ENCODE measurements around the gene ANKMY1. TPM values are rescaled to one million over a fixed set of nuclear protein-coding genes. Genes with fewer than 3 reads are reported as not detected.
A peak's percentile ranks its signal among the peaks of the same experiment; 100 is the strongest.

The ANKMY1 gene
- total RNA-seq, 1 donor from 2014 or later: 7.2 TPM

GRCh38 chr2:240456447-240457222, 101.2 kb downstream of the ANKMY1 start:
- no peak for FAIRE-seq
- H3K9me3 Mint-ChIP-seq (ENCODE audit: unreplicated experiment): no peaks in the 10 kb centered on the region

GRCh38 chr2:240455647-240456446, 101.9 kb downstream of the ANKMY1 start:
- TF ChIP-seq CTCF (IDR thresholded peaks at IDR 0.05; ENCODE audit: insufficient read depth, low read depth, low read length) (no peak), EZH2 (IDR thresholded peaks at IDR 0.05; ENCODE audit: insufficient read depth, low read length) (no peak)
- H3K9me3 Mint-ChIP-seq (ENCODE audit: unreplicated experiment): no peaks in the 10 kb centered on the region
- H3K27ac Mint-ChIP-seq (ENCODE audit: unreplicated experiment): no peak overlapping the region
- peaks cover 87% of the 10 kb centered on the region for H4K20me1 ChIP-seq (ENCODE audit: insufficient read depth, low read length)
- no peak for FAIRE-seq
- H3K4me1 ChIP-seq (ENCODE audit: insufficient read depth, low read length): peaks cover 20% of the 10 kb centered on the region
- H3K4me3 ChIP-seq (ENCODE audit: insufficient read depth, low read depth, low read length): no peak overlapping the region
- no peaks in the 10 kb centered on the region for H3K36me3 Mint-ChIP-seq (ENCODE audit: low read depth, unreplicated experiment)
- H3K9ac ChIP-seq (ENCODE audit: low read length): no peak overlapping the region
- no peaks in the 10 kb centered on the region for H3K36me3 ChIP-seq (ENCODE audit: insufficient read depth, low read length)
- H3K9me3 ChIP-seq (ENCODE audit: insufficient read depth, low read depth, low read length): no peaks in the 10 kb centered on the region
- H3K27me3 ChIP-seq (ENCODE audit: insufficient read depth, low read length): no peaks in the 10 kb centered on the region
- H3K27me3 Mint-ChIP-seq (ENCODE audit: low read depth, unreplicated experiment): no peaks in the 10 kb centered on the region
- H3K79me2 ChIP-seq (ENCODE audit: insufficient read depth, low read length): peaks cover 64% of the 10 kb centered on the region
- DNase-seq (ENCODE audit: low read depth): no peak
- H3K4me2 ChIP-seq (ENCODE audit: low read length): no peak overlapping the region
- no peak overlapping the region for H3K4me3 Mint-ChIP-seq (ENCODE audit: unreplicated experiment)
- peaks cover 13% of the 10 kb centered on the region for H3K4me1 Mint-ChIP-seq (ENCODE audit: low read depth, unreplicated experiment)
- H3K27ac ChIP-seq (ENCODE audit: low read depth, low read length): no peak overlapping the region
- H2AFZ ChIP-seq (ENCODE audit: low read depth, low read length): no peak overlapping the region

More at GRCh38 chr2:240456447-240457222, 101.2 kb downstream of the ANKMY1 start:
- peaks cover 56% of the 10 kb centered on the region for H3K79me2 ChIP-seq (ENCODE audit: insufficient read depth, low read length)
- Mint-ChIP-seq H3K36me3 (ENCODE audit: low read depth, unreplicated experiment) (no peaks in the 10 kb centered on the region), H3K4me1 (ENCODE audit: low read depth, unreplicated experiment) (peaks cover 11% of the 10 kb centered on the region), H3K4me3 (ENCODE audit: unreplicated experiment) (peak overlapping the region; percentile 29), H3K27ac (ENCODE audit: unreplicated experiment) (peak overlapping the region; percentile 26), H3K27me3 (ENCODE audit: low read depth, unreplicated experiment) (no peaks in the 10 kb centered on the region)
- H2AFZ ChIP-seq (ENCODE audit: low read depth, low read length): no peak overlapping the region
- no peak overlapping the region for H3K27ac ChIP-seq (ENCODE audit: low read depth, low read length)
- no peak overlapping the region for H3K4me2 ChIP-seq (ENCODE audit: low read length)
- H3K4me1 ChIP-seq (ENCODE audit: insufficient read depth, low read length): peaks cover 13% of the 10 kb centered on the region
- no peaks in the 10 kb centered on the region for H3K9me3 ChIP-seq (ENCODE audit: insufficient read depth, low read depth, low read length)
- peaks cover 85% of the 10 kb centered on the region for H4K20me1 ChIP-seq (ENCODE audit: insufficient read depth, low read length)
- TF ChIP-seq EZH2 (IDR thresholded peaks at IDR 0.05; ENCODE audit: insufficient read depth, low read length) (no peak), CTCF (IDR thresholded peaks at IDR 0.05; ENCODE audit: insufficient read depth, low read depth, low read length) (no peak)
- H3K27me3 ChIP-seq (ENCODE audit: insufficient read depth, low read length): no peaks in the 10 kb centered on the region
- no peak for DNase-seq (ENCODE audit: low read depth)
- H3K36me3 ChIP-seq (ENCODE audit: insufficient read depth, low read length): no peaks in the 10 kb centered on the region
- H3K4me3 ChIP-seq (ENCODE audit: insufficient read depth, low read depth, low read length): no peak overlapping the region
- no peak overlapping the region for H3K9ac ChIP-seq (ENCODE audit: low read length)

Data from astrocyte (in vitro differentiated cells and primary cell).